Lower leg skin (tissue), 4 donors: ENCODE data around the gene RCCD1. TPM values are rescaled to one million over a fixed set of nuclear protein-coding genes. Genes with fewer than 3 reads are reported as not detected.

Source experiments
- DNase-seq, 2 donors: peaks; one replicate each; pipeline ENCODE4 v3.0.0-alpha.2; 2019; ENCODE audit warnings: low spot score in 2 of 2
- H3K4me3 ChIP-seq: fragments of 200-600 bp; sonication (generic); 2 replicates; pipeline ENCODE4 v1.5.1; 2017; ENCODE audit warnings: mild to moderate bottlenecking, low read depth; ENCODE audit not compliant: poor library complexity, severe bottlenecking
- POLR2A ChIP-seq, 2 donors: fragments of 450-650 bp; IDR thresholded peaks; one replicate each; pipeline ENCODE4 v1.6.1; 2016 to 2017; ENCODE audit warnings: antibody characterized with exemption in 2 of 2, mild to moderate bottlenecking in 1 of 2, moderate library complexity in 1 of 2
- WGBS, 2 donors: methylation state at CpG; one replicate each; pipeline ENCODE4 v1.1.5; 2018; 5-methylcytosine and 5-hydroxymethylcytosine counted together
- intact Hi-C: fragments of 100-400 bp; cut with DNase I; formaldehyde crosslinking; loops from one replicate; pipeline ENCODE4 v1.15.0; 2023; ENCODE audit warnings: low total_unique reads
- total RNA-seq, 4 donors: library from RNA; depleted of rRNA; stranded (reverse); fragments of >200 nt; gene quantifications; one replicate each; pipeline ENCODE4 v1.1.0, GENCODE V29; 2016
- TF ChIP-seq, protein P1 (sequence below), 3 donors: fragments of 450-650 bp; IDR thresholded peaks; one replicate each; pipeline ENCODE4 v1.5.1; 2016; ENCODE audit warnings: antibody characterized with exemption in 3 of 3, mild to moderate bottlenecking in 3 of 3, moderate library complexity in 2 of 3

Gene RCCD1
- total RNA-seq, 4 donors from 2014 or later, result 11.0 to 24.5 (median 14.1) TPM

DNA sequence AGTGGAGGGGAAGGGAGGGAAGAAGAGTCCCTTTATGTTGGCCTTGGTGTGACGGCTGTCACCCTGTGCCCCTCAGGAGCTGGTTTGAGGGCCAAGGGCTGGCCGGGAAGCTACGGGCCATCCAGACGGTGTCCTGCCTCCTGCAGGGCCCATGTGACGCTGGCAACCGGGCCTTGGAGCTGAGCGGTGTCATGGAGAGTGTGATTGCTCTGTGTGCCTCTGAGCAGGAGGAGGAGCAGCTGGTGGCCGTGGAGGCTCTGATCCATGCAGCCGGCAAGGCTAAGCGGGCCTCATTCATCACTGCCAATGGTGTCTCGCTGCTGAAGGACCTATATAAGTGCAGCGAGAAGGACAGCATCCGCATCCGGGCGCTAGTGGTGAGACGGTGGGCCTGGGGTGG is 8.1 kb upstream of the RCCD1 start:
- intact Hi-C loops, result no loop called here
- DNase-seq, result no peak
- no peak for TF ChIP-seq POLR2A (IDR thresholded peaks at IDR 0.05)
- TF ChIP-seq, protein P1, sequence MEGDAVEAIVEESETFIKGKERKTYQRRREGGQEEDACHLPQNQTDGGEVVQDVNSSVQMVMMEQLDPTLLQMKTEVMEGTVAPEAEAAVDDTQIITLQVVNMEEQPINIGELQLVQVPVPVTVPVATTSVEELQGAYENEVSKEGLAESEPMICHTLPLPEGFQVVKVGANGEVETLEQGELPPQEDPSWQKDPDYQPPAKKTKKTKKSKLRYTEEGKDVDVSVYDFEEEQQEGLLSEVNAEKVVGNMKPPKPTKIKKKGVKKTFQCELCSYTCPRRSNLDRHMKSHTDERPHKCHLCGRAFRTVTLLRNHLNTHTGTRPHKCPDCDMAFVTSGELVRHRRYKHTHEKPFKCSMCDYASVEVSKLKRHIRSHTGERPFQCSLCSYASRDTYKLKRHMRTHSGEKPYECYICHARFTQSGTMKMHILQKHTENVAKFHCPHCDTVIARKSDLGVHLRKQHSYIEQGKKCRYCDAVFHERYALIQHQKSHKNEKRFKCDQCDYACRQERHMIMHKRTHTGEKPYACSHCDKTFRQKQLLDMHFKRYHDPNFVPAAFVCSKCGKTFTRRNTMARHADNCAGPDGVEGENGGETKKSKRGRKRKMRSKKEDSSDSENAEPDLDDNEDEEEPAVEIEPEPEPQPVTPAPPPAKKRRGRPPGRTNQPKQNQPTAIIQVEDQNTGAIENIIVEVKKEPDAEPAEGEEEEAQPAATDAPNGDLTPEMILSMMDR (IDR thresholded peaks at IDR 0.05), result no peak
- 91 to 94% methylated on average over 11 to 16 of the region's 16 CpGs for WGBS, 2 donors
- no peak overlapping the region for H3K4me3 ChIP-seq

DNA sequence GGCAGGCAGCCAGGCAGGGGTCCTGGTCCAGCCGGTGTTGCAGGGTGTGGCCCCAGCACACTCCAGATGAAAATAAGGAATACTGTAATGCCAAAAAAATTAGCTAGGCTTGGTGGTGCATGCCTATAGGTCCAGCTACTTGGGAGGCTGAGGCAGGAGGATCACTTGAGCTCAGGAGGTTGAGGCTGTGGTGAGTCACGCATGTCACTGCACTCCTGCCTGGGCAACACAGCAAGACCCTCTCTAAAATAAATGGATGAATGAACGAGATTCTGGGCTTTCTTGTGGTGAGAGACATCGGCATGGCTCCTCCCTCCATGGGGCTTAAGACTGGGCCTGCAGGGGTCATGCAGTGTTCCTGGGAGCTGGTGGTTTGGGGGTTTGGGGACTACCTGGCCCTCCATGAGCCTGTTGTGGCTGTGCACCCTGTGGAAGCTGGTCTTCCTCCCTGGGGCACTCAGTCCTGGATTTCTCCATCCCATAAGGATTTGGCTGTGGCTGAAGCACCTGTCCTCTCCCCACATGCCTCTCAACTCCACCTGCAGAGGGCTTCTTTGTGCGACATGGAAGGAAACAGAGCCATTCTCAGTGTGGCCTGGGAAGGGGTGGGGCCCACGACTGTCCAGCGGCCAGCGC is 7.6 kb upstream of the RCCD1 start:
- intact Hi-C loops, result no loop called here
- WGBS, 2 donors, result 86 to 94% methylated on average over 7 to 8 of the region's 8 CpGs
- TF ChIP-seq POLR2A (IDR thresholded peaks at IDR 0.05), result no peak
- TF ChIP-seq, protein P1 (IDR thresholded peaks at IDR 0.05), result no peak
- DNase-seq, result no peak
- H3K4me3 ChIP-seq, result no peak overlapping the region

DNA sequence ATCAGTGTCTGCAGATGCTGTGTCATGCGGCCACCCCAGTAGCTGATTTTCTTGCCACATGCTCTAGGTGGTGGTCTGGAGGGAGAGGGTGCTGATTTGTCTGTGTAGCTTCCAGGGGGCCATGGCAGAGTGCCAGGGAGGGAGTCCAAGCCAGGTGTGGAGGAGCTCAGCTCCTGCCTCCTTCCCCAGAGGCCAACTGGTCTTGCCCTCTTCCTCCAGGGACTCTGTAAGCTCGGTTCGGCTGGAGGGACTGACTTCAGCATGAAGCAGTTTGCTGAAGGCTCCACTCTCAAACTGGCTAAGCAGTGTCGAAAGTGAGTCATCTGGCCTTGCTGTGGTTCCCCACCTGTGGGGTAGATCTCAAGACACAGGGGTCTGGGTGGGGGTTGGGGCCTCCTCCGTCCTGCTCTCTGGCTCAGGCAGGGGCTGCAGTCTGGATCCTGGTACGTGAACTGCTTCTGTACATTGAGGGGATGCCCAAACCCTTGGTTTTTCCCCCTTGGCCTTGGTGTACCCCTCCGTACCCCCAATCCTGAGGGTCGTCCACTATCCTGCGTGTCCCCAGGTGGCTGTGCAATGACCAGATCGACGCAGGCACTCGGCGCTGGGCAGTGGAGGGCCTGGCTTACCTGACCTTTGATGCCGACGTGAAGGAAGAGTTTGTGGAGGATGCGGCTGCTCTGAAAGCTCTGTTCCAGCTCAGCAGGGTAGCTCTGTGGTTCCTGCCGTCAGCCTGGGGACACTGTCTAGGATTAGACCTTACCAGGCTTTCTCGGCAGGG is 6.9 kb upstream of the RCCD1 start:
- DNase-seq, result no peak
- H3K4me3 ChIP-seq, result no peak overlapping the region
- intact Hi-C loops, result no loop called here
- no peak for TF ChIP-seq POLR2A (IDR thresholded peaks at IDR 0.05)
- TF ChIP-seq, protein P1 (IDR thresholded peaks at IDR 0.05), result no peak
- WGBS, 2 donors, result 89 to 94% methylated on average over 17 to 18 of the region's 18 CpGs

DNA sequence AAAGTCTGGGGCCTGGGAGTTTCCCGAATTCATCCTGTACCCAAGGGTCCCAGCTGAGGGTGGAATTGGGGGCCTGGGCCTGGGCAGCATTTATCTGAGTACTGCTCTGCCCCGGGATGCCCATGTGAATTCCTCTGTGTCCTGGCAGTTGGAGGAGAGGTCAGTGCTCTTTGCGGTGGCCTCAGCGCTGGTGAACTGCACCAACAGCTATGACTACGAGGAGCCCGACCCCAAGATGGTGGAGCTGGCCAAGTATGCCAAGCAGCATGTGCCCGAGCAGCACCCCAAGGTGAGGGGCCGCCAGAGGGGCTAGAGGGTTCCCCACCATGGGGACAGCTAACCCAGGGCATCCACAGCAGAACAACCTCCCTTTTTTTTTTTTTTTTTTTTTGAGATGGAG is 6.2 kb upstream of the RCCD1 start:
- DNase-seq, result no peak
- TF ChIP-seq POLR2A (IDR thresholded peaks at IDR 0.05), result no peak
- no peak overlapping the region for H3K4me3 ChIP-seq
- intact Hi-C loops, result no loop called here
- 88 to 98% methylated on average over 7 to 8 of the region's 8 CpGs for whole genome bisulfite sequencing, 2 donors

DNA sequence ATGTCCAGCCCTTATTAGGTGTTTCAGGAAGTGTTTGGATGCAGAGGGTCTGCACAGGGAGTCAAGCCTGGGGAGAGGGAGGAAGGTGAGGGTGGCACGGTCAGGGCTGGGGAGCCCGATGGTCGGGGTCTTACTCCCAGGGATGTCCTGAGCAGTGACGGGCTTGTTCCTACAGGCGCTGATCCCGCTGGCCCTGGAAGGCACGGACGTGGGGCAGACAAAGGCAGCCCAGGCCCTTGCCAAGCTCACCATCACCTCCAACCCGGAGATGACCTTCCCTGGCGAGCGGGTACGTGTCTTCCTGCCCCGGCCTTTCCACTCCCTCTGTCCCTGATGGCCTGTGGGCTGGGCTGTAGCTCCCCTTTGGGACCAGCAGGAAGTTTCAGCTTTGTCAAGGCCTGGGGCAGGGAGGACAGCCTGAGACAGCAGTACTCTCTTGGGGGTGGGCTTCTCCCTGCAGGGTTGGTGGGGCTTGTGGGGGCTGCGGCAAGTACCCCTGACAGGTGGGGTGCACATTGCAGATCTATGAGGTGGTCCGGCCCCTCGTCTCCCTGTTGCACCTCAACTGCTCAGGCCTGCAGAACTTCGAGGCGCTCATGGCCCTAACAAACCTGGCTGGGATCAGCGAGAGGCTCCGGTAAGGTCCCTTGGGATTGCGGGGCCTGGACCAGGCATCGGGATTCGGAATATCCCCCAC is 4.6 kb upstream of the RCCD1 start:
- 93 to 95% methylated on average over 23 of the region's 23 CpGs for WGBS, 2 donors
- no peak overlapping the region for H3K4me3 ChIP-seq
- no peak for TF ChIP-seq POLR2A (IDR thresholded peaks at IDR 0.05)
- TF ChIP-seq, protein P1 (IDR thresholded peaks at IDR 0.05), result no peak
- no peak for DNase-seq
- intact Hi-C loops, result loop anchor here (10.0 kb wide), 1 partner anchor 325 kb away; no protein-coding TSS in a partner anchor

DNA sequence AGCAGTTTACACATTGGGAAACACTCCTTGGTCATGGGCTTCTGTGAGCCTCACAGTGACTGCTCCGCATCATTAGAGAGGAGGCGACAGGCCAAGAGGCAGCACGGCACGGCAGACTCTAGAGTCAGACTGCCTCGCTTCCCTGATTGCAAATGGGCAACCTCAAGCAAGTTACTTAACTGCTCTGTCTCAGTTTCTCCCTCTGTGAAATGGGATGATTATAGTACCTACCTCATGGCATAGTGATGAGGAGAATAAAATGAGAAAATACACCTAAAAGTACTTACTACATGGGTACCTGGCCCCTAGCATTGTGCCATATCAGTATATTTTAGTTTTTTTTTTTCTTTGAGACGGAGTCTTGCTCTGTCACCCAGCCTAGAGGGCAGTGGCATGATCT is 4.0 kb upstream of the RCCD1 start:
- DNase-seq, result no peak
- H3K4me3 ChIP-seq, result no peak overlapping the region
- intact Hi-C loops, result loop anchor here (10.0 kb wide), 1 partner anchor 324 kb away; no protein-coding TSS in a partner anchor
- TF ChIP-seq, protein P1 (IDR thresholded peaks at IDR 0.05), result no peak
- no peak for TF ChIP-seq POLR2A (IDR thresholded peaks at IDR 0.05)
- 99 to 100% methylated on average over 6 of the region's 6 CpGs for WGBS, 2 donors
